Liver (tissue), 9 donors: ENCODE data around the gene ZNF891. TPM values are rescaled to one million over a fixed set of nuclear protein-coding genes. Genes with fewer than 3 reads are reported as not detected.

Experiments
- DNase-seq: peaks from one replicate; pipeline ENCODE4 v3.0.0-alpha.2; 2017; ENCODE audit warnings: low spot score
- H3K27ac ChIP-seq, 2 donors: one replicate each; pipeline ENCODE4 v1.7.0; 2013; ENCODE audit warnings: inconsistent platforms in 2 of 2, low read length in 2 of 2, control low read depth in 1 of 2, low read depth in 1 of 2, mild to moderate bottlenecking in 1 of 2
- H3K27me3 ChIP-seq, 4 donors: one replicate each; pipeline versions ENCODE4 v1.6.1 to v1.7.0; 2013; ENCODE audit warnings: low read length in 3 of 4, inconsistent platforms in 1 of 4, mild to moderate bottlenecking in 1 of 4, moderate library complexity in 1 of 4; ENCODE audit not compliant: control insufficient read depth in 4 of 4, insufficient read depth in 4 of 4
- H3K36me3 ChIP-seq, 4 donors: one replicate each; pipeline versions ENCODE4 v1.6.1 to v1.7.0; 2013; ENCODE audit warnings: low read length in 3 of 4, mild to moderate bottlenecking in 3 of 4, low read depth in 1 of 4, moderate library complexity in 1 of 4; ENCODE audit not compliant: control insufficient read depth in 4 of 4, insufficient read depth in 3 of 4
- H3K4me1 ChIP-seq, 4 donors: one replicate each; pipeline versions ENCODE4 v1.6.1 to v1.7.0; 2013; ENCODE audit warnings: low read length in 3 of 4, mild to moderate bottlenecking in 3 of 4, moderate library complexity in 1 of 4; ENCODE audit not compliant: control insufficient read depth in 4 of 4, insufficient read depth in 4 of 4
- H3K4me3 ChIP-seq, 3 donors: one replicate each; pipeline versions ENCODE4 v1.6.1 to v1.7.0; 2013; ENCODE audit warnings: low read length in 3 of 3, control low read depth in 1 of 3, low read depth in 1 of 3, mild to moderate bottlenecking in 1 of 3
- H3K9ac ChIP-seq, 2 donors: one replicate each; pipeline ENCODE4 v1.7.0; 2013; ENCODE audit warnings: low read length in 2 of 2, mild to moderate bottlenecking in 2 of 2, moderate library complexity in 2 of 2, control low read depth in 1 of 2, low read depth in 1 of 2
- H3K9me3 ChIP-seq, 4 donors: one replicate each; pipeline versions ENCODE4 v1.6.1 to v1.7.0; 2013; ENCODE audit warnings: low read length in 3 of 4; ENCODE audit not compliant: control insufficient read depth in 4 of 4
- EGR1 ChIP-seq, 2 donors: IDR thresholded peaks; 2 replicates each; pipeline ENCODE4 v1.6.1; 2016 to 2018; ENCODE audit warnings: antibody characterized with exemption in 2 of 2, low read depth in 2 of 2
- NR2F2 ChIP-seq: IDR thresholded peaks from 2 replicates; pipeline ENCODE4 v1.6.1; 2016; ENCODE audit warnings: antibody characterized with exemption
- RAD21 ChIP-seq, 2 donors: IDR thresholded peaks; 2 replicates each; pipeline ENCODE4 v1.6.1; 2016; ENCODE audit warnings: antibody characterized with exemption in 2 of 2, mild to moderate bottlenecking in 2 of 2
- SP1 ChIP-seq: IDR thresholded peaks from 2 replicates; pipeline ENCODE4 v1.6.1; 2018; ENCODE audit warnings: antibody characterized with exemption, mild to moderate bottlenecking
- YY1 ChIP-seq: IDR thresholded peaks from 2 replicates; pipeline ENCODE4 v1.6.1; 2016; ENCODE audit warnings: antibody characterized with exemption, mild to moderate bottlenecking
- WGBS: extraction: QIAGEN DNeasy Blood & Tissue Kit; methylation state at CpG from one replicate; pipeline ENCODE4 v1.1.7; 2013; 5-methylcytosine and 5-hydroxymethylcytosine counted together
- polyA plus RNA-seq, 2 donors: library from polyadenylated mRNA; stranded (reverse) in 1 of 2; unstranded in 1 of 2; fragments of 200-250 nt in 1 of 2; fragments of >200 nt in 1 of 2; fragmentation: Nextera tagmentation in 1 of 2; extraction: Ambion mirVana in 1 of 2; gene quantifications; one replicate each; pipeline versions ENCODE4 v1.2.1 to v1.2.3, GENCODE V29; 2013 to 2015
- total RNA-seq, 2 donors: library from RNA; depleted of rRNA; stranded (reverse); fragments of >200 nt; gene quantifications; one replicate each; pipeline ENCODE4 v1.2.3, GENCODE V29; 2014
- TF ChIP-seq, protein P1 (sequence below): IDR thresholded peaks from 2 replicates; pipeline ENCODE4 v1.6.1; 2016; ENCODE audit warnings: antibody characterized with exemption
- TF ChIP-seq, protein P2 (sequence below): IDR thresholded peaks from 2 replicates; pipeline ENCODE4 v1.6.1; 2016; ENCODE audit warnings: antibody characterized with exemption, mild to moderate bottlenecking
- TF ChIP-seq, protein P3 (sequence below): IDR thresholded peaks from 2 replicates; pipeline ENCODE4 v1.6.1; 2016; ENCODE audit warnings: antibody characterized with exemption
- TF ChIP-seq, protein P4 (sequence below): fragments of 150-350 bp; IDR thresholded peaks from 2 replicates; pipeline ENCODE4 v1.5.1; 2017; ENCODE audit warnings: improper control_type of control experiment, low read depth, low read length; ENCODE audit not compliant: missing input control
- donor health status: healthy.
- donor health status: healthy.
- donor health status: healthy.
- donor health status: healthy.
- donor health status: healthy.

The ZNF891 gene
- total and polyA plus RNA-seq, 4 donors = 0.13 to 1.3 (median 0.45) TPM

DNA sequence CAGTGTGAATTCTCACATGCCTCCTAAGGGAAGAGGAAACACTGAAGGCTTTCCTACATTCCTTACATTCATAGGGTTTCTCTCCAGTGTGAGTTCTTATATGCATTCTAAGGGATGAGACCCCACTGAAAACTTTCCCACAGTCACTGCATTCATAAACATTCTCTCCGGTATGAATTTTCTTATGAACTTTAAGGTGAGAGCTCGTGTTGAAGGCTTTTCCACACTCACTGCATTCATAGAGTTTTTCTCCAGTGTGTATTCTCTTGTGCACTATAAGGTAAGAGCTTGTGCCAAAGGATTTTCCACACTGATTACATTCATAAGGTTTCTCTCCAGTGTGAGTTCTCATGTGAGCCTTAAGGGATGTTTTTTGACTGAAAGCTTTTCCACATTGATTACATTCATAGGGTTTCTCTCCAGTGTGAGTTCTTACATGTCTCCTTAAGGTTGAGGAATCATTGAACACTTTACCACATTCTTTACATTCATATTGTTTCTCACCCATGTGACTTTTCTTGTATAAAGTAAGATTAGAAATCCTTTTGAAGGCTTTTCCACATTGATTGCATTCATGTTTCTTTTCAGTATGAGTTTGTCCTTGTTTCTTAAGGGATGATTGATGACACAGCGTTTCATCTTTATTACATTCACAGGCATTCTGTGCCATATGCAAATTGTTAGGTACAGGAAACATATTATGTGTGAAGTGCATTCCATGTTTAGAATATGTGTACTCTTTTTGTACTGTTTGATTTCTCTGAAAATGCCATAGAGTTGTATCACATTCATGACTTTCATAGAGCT, 9.5 kb downstream of the ZNF891 start:
- H3K4me3 ChIP-seq = peak overlapping the region in 2 of 3 donors; percentile 60 to 70
- TF ChIP-seq SP1 (no peak), NR2F2 (no peak), EGR1 (IDR thresholded peaks at IDR 0.05; ENCODE audit: low read depth in 2 of 2) (no peak), RAD21 (IDR thresholded peaks at IDR 0.05) (no peak)
- TF ChIP-seq, protein P1, sequence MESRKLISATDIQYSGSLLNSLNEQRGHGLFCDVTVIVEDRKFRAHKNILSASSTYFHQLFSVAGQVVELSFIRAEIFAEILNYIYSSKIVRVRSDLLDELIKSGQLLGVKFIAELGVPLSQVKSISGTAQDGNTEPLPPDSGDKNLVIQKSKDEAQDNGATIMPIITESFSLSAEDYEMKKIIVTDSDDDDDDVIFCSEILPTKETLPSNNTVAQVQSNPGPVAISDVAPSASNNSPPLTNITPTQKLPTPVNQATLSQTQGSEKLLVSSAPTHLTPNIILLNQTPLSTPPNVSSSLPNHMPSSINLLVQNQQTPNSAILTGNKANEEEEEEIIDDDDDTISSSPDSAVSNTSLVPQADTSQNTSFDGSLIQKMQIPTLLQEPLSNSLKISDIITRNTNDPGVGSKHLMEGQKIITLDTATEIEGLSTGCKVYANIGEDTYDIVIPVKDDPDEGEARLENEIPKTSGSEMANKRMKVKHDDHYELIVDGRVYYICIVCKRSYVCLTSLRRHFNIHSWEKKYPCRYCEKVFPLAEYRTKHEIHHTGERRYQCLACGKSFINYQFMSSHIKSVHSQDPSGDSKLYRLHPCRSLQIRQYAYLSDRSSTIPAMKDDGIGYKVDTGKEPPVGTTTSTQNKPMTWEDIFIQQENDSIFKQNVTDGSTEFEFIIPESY = no peak
- TF ChIP-seq, protein P2, sequence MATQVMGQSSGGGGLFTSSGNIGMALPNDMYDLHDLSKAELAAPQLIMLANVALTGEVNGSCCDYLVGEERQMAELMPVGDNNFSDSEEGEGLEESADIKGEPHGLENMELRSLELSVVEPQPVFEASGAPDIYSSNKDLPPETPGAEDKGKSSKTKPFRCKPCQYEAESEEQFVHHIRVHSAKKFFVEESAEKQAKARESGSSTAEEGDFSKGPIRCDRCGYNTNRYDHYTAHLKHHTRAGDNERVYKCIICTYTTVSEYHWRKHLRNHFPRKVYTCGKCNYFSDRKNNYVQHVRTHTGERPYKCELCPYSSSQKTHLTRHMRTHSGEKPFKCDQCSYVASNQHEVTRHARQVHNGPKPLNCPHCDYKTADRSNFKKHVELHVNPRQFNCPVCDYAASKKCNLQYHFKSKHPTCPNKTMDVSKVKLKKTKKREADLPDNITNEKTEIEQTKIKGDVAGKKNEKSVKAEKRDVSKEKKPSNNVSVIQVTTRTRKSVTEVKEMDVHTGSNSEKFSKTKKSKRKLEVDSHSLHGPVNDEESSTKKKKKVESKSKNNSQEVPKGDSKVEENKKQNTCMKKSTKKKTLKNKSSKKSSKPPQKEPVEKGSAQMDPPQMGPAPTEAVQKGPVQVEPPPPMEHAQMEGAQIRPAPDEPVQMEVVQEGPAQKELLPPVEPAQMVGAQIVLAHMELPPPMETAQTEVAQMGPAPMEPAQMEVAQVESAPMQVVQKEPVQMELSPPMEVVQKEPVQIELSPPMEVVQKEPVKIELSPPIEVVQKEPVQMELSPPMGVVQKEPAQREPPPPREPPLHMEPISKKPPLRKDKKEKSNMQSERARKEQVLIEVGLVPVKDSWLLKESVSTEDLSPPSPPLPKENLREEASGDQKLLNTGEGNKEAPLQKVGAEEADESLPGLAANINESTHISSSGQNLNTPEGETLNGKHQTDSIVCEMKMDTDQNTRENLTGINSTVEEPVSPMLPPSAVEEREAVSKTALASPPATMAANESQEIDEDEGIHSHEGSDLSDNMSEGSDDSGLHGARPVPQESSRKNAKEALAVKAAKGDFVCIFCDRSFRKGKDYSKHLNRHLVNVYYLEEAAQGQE = no peak
- TF ChIP-seq, protein P3, sequence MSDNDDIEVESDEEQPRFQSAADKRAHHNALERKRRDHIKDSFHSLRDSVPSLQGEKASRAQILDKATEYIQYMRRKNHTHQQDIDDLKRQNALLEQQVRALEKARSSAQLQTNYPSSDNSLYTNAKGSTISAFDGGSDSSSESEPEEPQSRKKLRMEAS = no peak
- no peaks in the 10 kb centered on the region for H3K4me1 ChIP-seq
- H3K36me3 ChIP-seq = peaks cover 0 to 52% (median 35%) of the 10 kb centered on the region in 4 donors
- H3K27ac ChIP-seq = no peak overlapping the region
- 94% methylated on average over 3 of the region's 3 CpGs for WGBS
- H3K27me3 ChIP-seq = no peaks in the 10 kb centered on the region
- no peak overlapping the region for H3K9ac ChIP-seq
- DNase-seq = no peak
- H3K9me3 ChIP-seq = peaks cover 56 to 97% (median 80%) of the 10 kb centered on the region in 4 donors

DNA sequence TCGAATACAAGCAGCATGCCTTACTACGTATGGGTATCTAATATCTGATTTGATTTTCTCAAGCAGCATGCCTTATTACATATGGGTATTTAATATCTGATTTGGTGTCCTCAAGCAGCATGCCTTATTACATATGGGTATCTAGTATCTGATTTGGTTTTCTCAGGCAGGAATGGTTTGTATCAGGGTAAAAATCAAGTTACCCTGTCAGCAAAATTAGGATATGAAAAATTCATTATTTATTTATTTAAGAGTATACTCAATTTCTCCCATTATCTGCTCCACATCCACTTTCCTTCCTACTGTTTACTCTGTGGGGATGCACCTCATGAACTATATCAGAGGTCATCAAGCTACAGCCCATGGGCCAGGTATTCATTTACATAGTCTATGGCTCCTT, 21.9 kb downstream of the ZNF891 start:
- H3K27me3 ChIP-seq = no peaks in the 10 kb centered on the region
- no peaks in the 10 kb centered on the region for H3K4me1 ChIP-seq
- peak overlapping the region in 2 of 3 donors; percentile 49 to 66 for H3K4me3 ChIP-seq
- H3K9ac ChIP-seq = no peak overlapping the region
- DNase-seq = no peak
- no peak overlapping the region for H3K27ac ChIP-seq
- TF ChIP-seq, protein P4, sequence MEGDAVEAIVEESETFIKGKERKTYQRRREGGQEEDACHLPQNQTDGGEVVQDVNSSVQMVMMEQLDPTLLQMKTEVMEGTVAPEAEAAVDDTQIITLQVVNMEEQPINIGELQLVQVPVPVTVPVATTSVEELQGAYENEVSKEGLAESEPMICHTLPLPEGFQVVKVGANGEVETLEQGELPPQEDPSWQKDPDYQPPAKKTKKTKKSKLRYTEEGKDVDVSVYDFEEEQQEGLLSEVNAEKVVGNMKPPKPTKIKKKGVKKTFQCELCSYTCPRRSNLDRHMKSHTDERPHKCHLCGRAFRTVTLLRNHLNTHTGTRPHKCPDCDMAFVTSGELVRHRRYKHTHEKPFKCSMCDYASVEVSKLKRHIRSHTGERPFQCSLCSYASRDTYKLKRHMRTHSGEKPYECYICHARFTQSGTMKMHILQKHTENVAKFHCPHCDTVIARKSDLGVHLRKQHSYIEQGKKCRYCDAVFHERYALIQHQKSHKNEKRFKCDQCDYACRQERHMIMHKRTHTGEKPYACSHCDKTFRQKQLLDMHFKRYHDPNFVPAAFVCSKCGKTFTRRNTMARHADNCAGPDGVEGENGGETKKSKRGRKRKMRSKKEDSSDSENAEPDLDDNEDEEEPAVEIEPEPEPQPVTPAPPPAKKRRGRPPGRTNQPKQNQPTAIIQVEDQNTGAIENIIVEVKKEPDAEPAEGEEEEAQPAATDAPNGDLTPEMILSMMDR = no peak
- no peak for TF ChIP-seq YY1
- WGBS = 96% methylated on average over 2 of the region's 2 CpGs
- H3K36me3 ChIP-seq = peaks cover 4 to 45% (median 39%) of the 10 kb centered on the region in 4 donors
- H3K9me3 ChIP-seq = peaks cover 49 to 89% (median 73%) of the 10 kb centered on the region in 4 donors
